A204.1 (cell line): ENCODE measurements around the gene RSPH3.
"Not testable (repeated sequence)": the region's sequence is repeated elsewhere in the genome, so short reads cannot be mapped to it uniquely, and the experiment has no call there.

Source experiments
- FAIRE-seq: peaks from 2 replicates; lab custom pipeline; 2012; peaks lifted over from hg19 to GRCh38; lab: Jason Lieb, UNC

RSPH3 gene

DNA sequence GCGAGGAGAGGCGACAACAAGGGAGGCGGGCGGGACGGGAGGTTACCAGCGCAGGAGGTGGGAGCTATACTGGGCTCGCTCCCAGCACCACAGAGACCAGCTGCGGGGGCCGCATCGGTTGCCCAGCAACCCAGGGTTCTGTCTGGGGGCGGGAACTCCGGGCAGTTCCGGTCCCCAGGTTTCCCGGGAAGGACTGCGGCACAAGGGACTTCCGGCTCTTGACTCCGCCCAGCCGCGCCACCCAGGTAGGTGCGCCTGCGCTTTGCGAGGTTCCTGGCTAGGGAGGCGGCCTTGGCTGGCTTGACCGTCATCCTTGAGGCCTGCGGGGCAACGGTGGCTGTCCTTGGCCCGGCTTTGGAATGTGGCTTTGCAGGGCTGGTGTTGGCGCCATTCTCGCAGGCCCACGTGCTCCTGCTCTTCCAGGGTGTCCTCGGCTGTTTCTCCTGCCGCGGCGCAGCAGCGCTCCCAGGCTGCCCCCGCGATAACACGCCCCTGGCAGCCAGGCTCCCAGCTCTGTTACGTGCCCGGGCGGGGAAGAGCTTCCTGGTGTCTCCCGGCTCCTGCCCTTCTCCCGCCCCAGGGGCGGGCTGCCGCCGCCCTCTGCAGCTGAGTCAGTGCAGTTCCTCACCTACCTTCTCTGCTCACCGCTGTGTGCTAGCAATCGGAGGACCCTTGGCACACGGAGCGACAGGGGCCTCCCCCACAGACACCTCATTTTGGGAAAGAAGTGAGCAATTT, at the start of gene RSPH3:
RSPH3 (minus strand) TSS at position 537 of the 738 bp plus-strand sequence. CDS start 652 bp downstream, outside the sequence.
- FAIRE-seq, result peak; percentile 92

DNA sequence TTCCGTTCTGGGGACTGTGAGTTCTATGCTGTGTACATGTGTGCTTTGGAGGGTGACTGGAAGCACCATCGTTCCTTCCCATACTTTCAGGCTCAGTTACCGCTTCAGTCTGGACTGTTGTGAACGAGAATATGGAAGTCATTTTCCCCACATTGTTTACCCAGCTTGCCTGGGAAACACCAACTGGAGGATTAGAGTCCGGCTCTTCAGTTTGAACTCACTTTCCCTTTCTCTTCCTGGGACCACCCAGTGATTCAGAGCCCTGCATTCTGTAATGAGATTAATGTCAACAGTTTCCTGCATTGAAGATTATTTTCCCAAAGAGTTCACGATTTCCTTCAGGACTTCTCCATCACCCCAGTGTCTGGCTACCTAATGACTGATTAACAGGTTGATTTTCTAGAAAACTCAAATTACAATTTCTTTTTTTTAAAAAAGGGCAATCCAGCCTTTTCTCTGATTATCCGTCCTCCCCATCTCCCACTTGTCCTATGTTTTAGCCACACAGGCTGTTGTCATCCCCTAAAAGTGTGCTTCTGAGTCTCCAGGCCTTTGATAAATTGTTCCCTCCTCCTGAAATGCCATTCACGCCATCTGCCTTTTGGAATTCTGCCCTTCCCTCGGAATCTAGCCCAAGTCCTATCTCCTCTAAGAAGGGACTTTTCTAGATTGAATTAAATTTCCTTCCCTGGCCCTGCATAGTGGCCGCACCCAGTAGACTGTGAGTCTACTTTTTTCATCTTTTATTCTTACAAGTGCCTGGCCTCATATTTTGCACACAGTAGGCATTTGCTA, 48.1 kb upstream of the RSPH3 start:
- no peak for FAIRE-seq

- no peak for FAIRE-seq
Observed at GRCh38 chr6:159045801-159046200, 45.8 kb upstream of the RSPH3 start.

GRCh38 chr6:159044899-159045727, 45.1 kb upstream of the RSPH3 start, which contains the start of gene TAGAP:
TSS of gene TAGAP (minus strand) at chr6:159044991. CDS start at chr6:159044146, 845 bp downstream.
- no peak for FAIRE-seq

- no peak for FAIRE-seq
Observed at GRCh38 chr6:159043947-159044346, 43.9 kb upstream of the RSPH3 start.

- no peak for FAIRE-seq
Observed at GRCh38 chr6:159043251-159043650, 43.2 kb upstream of the RSPH3 start.

DNA sequence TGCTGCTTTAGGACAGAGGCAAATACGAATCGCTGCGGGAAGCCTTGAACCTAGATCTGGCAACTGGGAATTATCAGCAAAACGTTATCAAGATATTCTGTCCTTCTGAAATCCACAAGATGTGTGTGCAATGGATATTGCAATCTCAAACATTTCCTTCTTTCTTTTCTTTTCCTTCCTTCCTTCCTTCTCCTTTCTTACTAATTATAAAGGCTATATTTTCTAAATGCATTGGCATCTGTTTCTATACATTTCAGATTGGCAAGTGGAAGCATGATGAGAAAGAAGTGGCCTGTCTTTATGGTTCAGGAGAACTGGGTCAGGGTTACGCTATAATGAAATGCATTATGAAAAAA, 42.8 kb upstream of the RSPH3 start:
- FAIRE-seq, result no peak

- FAIRE-seq, result no peak
Observed at GRCh38 chr6:159042003-159042825, 42.2 kb upstream of the RSPH3 start.

DNA sequence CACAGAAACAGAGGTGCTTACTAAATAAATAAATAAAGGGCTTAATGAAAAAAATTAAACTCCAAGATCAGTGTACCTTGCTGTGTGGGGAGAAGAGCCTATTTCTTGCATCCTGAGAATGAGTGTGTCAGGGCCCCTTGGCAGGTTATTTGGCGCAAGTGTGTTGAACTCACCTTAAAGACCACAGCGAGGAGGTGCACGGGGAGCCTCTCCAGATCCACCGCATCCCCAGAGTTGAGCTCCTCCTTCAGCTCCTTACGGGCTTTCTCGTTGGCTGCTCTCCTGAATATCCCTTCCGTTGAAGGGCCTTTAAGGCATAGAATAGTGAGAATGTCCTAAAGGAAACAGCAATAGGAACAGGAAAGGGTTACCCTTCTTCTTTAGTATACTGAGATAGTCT, 41.2 kb upstream of the RSPH3 start:
- FAIRE-seq, result no peak

- no peak for FAIRE-seq
Observed at GRCh38 chr6:159039885-159040258, 39.9 kb upstream of the RSPH3 start.

DNA sequence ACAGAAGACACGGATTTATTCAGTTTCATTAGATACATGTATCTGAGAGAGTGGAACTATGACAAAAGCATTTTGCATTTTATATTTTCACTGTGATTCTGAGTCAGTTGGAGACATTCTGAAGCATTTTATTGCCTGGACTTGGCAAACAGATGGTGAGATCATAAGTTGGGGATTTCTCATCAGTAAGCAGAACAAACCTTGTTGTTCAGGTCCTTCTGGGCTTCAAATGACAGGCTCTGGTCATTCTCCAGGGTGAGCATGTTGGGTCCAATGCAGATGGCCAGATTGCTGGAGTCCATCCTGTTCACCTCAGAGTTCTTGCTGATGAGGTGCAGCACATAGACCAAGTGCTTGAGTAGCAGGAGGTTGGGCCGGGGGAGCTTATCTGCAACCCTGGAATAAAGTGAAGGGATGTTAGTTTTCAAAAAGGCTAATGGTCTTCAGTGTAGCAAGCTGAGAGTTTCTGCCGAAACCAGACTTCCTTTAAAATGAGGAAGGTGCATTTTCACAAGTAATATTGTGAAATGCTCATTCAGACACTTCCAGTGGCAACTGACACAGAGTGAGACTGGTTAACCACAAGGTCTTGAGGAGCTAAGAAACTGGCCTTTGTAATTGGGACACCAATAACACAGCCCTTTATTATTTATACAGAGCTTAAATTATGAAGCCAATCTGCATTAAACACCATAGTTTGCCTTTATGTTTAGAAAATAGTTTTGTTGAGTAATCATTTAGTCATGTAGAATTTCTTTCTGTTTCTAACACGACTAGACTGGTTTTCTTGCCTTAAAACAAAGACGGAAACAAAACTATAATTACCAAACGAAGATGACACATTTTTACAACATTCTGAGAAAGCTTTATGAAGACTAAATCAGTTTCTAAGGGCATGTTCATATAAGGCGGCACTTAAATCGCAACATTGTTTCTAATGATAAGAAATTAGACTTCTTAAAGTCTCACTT, 39.2 kb upstream of the RSPH3 start:
- FAIRE-seq, result no peak

GRCh38 chr6:159038318-159038717, 38.3 kb upstream of the RSPH3 start:
- not testable (repeated sequence) for FAIRE-seq

DNA sequence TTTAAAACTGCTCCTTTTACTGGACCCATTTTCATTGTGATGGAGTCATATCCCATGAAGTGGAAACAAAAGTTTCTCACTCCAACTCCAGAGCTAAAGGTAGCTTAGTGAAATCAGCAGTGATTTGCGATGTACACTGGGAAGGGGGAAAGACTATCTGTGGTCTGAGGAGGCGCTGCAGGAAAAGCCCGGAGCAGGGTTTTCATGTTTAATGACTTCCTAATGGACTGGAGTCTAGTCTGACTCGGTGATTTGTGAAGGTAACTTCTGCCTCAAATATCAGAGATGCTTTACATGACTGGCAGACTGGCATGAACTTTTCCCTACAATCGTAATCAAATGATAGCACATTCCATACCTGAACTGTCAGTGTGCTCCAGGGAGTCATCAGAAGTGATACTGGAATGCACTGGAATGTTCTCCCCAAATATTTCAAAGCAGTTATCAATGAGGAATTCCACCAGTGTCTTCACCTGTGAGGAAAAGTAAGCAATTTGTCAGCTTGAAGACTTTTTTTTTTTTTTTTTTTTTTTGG, 37.8 kb upstream of the RSPH3 start:
- no peak for FAIRE-seq

DNA sequence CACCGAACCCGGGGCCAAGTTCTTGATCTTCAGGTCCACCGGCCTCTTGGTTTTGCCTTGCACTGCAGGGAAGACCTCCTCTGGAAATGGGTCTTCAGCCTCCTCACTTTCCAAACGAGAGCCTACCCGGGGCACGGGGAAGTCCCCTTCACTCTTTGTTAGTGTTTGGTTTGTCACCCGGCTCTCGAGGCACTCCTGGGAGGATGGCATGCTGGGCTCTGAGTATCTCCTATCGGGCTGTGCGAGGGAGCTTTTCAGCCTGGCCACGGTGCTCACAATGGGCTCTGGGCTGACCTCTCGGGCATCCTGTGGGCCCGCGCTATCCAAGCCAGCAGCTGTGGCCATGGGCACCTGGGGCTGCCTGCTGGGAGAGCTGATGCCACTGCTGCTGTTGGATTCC, 36.7 kb upstream of the RSPH3 start:
- FAIRE-seq, result no peak

DNA sequence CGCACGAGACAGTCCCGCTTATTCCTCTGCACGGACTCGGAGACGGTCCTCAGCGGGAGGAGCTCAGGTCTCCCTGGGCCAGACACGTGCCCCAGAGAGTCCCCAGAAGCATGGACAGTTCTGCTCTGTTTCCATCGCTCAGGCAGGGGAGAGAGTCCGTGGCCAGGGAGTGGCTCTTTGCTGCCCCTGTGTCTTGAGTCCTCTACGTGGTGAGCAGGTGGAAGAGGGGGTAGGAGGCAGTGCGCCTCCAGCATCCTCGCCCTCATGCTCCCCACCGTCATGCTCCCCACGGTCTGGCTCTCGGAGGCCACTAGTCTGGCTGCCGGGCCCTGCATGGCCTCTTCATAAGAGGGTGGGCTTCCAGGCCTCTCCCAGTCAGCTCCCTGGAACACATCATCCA, 35.9 kb upstream of the RSPH3 start:
- no peak for FAIRE-seq

- no peak for FAIRE-seq
Observed at GRCh38 chr6:159033160-159034049, 33.4 kb upstream of the RSPH3 start.

DNA sequence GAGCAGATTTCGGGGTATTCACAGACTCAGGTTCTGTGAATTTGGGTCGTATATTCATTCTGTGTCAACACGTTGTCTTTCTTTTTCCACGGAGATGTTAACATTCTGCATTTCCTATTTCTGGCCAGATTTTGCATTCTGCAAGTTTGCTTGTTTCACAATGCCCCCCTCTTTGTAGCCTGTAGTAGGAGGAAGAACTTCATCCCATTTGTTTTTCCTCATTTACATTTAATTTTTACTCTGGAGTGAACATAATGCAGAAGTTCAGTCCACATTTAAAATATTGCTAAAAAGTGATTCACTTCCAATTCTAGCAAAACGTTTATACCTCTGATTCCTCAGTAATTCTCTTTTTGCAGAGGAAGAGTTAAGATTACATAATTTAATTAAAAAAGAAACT, 31.8 kb upstream of the RSPH3 start:
- FAIRE-seq, result no peak

GRCh38 chr6:159030168-159030567, 30.2 kb upstream of the RSPH3 start:
- FAIRE-seq, result no peak

DNA sequence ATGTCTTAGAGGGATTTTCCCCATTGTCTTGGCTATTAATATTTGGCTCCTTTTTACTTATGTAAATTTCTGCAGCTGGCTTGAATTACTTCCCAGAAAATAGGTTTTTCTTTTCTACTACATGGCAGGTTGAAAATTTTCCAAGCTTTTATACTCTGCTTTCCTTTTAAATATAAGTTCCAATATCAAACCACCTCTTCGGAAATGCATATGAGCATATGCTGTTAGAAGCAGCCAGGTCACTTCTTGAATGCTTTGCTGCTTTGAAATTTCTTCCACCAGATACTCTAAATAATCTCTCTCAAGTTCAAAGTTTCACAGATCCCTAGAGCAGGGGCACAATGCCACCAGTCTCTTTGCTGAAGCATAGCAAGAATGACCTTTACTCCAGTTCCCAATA, 25.2 kb upstream of the RSPH3 start:
- not testable (repeated sequence) for FAIRE-seq
